Mesodermal cell (in vitro differentiated cells): ENCODE data around the gene CSNK2A1. TPM values are rescaled to one million over a fixed set of nuclear protein-coding genes. Genes with fewer than 3 reads are reported as not detected.
A peak's percentile ranks its signal among the peaks of the same experiment; 100 is the strongest.
"Not testable (repeated sequence)": the region's sequence is repeated elsewhere in the genome, so short reads cannot be mapped to it uniquely, and the experiment has no call there.

ENCODE experiments used
- H3K27ac ChIP-seq: 2 replicates; pipeline ENCODE4 v1.7.0; 2013; ENCODE audit warnings: mild to moderate bottlenecking, low read depth, low read length, moderate library complexity; ENCODE audit not compliant: severe bottlenecking
- H3K36me3 ChIP-seq: 2 replicates; pipeline ENCODE4 v1.7.1; 2013; ENCODE audit warnings: mild to moderate bottlenecking, low read length, moderate library complexity; ENCODE audit not compliant: control insufficient read depth, insufficient read depth
- H3K4me1 ChIP-seq: one replicate; pipeline ENCODE4 v1.7.1; 2013; ENCODE audit warnings: mild to moderate bottlenecking, low read length; ENCODE audit not compliant: insufficient read depth, control insufficient read depth, poor library complexity, severe bottlenecking
- H3K4me3 ChIP-seq: 2 replicates; pipeline ENCODE4 v1.7.0; 2013; ENCODE audit warnings: low read length, control low read depth, mild to moderate bottlenecking; ENCODE audit not compliant: insufficient read depth, poor library complexity, severe bottlenecking; ENCODE audit errors: extremely low read depth
- H3K9me3 ChIP-seq: 2 replicates; pipeline ENCODE4 v1.7.1; 2013; ENCODE audit warnings: mild to moderate bottlenecking, low read length, moderate library complexity; ENCODE audit not compliant: control insufficient read depth
- WGBS, 2 experiments: methylation state at CpG; one replicate each; pipeline ENCODE4 v1.1.5; 2013; ENCODE audit warnings: missing lambda C conversion rate in 2 of 2; ENCODE audit not compliant: insufficient coverage in 2 of 2; 5-methylcytosine and 5-hydroxymethylcytosine counted together
- polyA plus RNA-seq, 2 experiments: library from polyadenylated mRNA; stranded (reverse); fragments of 50-300 nt; gene quantifications; one replicate each; pipeline ENCODE4 v1.2.3, GENCODE V29; 2013

Gene CSNK2A1
- 134 TPM for polyA plus RNA-seq (2013, experiment 1 of 2)
- 129 TPM for polyA plus RNA-seq (2013, experiment 2 of 2)

DNA sequence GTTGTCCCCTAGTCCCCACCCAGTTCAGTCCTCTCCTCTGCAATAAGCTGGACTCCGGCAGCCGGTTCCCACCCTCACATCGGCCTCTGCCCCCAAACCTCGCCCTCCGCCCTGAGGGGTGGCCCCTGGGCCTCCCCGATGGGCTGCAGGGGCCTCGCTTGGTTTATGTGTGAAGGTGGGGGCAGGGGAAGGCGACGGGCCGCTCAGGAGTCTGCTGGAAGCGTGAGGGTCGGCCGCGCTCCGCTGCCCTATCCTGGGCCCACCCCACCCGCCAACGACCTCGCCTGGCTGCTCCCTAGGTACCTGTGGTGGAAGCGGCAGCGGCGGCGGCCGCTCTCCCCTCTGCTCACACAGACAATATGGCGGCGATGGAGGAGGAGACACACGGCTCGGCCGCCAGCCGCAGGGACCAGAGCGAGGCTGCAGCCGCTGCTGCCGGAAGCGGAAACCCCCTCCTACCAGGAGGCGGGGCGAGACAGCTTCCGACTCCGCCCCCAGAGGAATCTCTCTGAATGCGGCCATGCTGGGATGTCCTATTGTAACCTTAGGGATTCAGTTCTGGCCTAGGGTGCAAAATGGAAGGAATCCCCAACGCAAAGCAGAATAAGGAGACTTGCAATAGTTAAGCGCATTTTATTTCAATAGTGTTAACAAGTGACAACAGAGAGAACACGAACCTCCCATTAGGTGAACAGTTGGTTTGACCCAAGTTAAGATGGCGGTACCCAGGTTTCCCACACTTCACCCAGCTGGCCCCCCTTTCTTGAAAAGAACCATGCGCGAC lies at the start of gene CSNK2A1:
Gene CSNK2A1, minus strand, starts transcription at position 422 of the 784 bp plus-strand sequence. CDS start 35,239 bp downstream, outside the sequence.
- Histone ChIP-seq H3K4me1 (no peaks in the 10 kb centered on the region), H3K9me3 (peaks cover 36% of the 10 kb centered on the region), H3K36me3 (peaks cover 37% of the 10 kb centered on the region), H3K4me3 (peak within 1 kb of the TSS; percentile 99), H3K27ac (peak within 1 kb of the TSS; percentile 86)
- WGBS, 2 experiments = 2% methylated on average over 21 to 22 of the region's 44 CpGs

DNA sequence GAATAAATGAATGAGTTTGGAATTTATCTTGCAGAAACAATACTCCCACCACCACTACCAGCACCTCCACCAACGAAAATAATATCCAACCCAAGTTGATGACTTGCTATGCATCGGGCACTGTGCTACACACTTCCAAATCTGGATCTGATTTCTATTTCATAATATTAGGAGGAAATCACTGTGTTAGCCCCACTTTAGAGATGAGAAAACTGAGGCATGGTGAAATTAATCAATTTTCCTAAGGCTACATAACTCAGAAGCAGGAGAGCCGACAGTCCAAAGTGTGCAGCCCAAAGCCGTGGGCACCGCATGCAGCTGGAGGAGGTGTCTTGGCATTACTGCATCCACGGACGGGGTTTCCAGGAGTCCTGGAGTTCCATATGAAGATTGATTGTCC lies 48.9 kb upstream of the CSNK2A1 start:
- Histone ChIP-seq H3K36me3 (no peaks in the 10 kb centered on the region), H3K27ac (no peak overlapping the region), H3K9me3 (no peaks in the 10 kb centered on the region), H3K4me1 (no peaks in the 10 kb centered on the region), H3K4me3 (no peak overlapping the region)
- 94 to 95% methylated on average over 5 of the region's 7 CpGs for WGBS, 2 experiments

- 75 to 79% methylated on average over 4 to 5 of the region's 5 CpGs for WGBS, 2 experiments
- H3K4me3 ChIP-seq = no peak overlapping the region
Observed at GRCh38 chr20:591941-592340, 48.4 kb upstream of the CSNK2A1 start.

GRCh38 chr20:588932-589672 lies 45.5 kb upstream of the CSNK2A1 start:
- Histone ChIP-seq H3K36me3 (no peaks in the 10 kb centered on the region), H3K9me3 (no peaks in the 10 kb centered on the region), H3K4me1 (no peaks in the 10 kb centered on the region), H3K27ac (no peak overlapping the region), H3K4me3 (no peak overlapping the region)
- WGBS, 2 experiments = 92 to 97% methylated on average over 8 to 10 of the region's 10 CpGs

More at GRCh38 chr20:591941-592340, 48.4 kb upstream of the CSNK2A1 start:
- Histone ChIP-seq H3K27ac (no peak overlapping the region), H3K9me3 (no peaks in the 10 kb centered on the region), H3K4me1 (no peaks in the 10 kb centered on the region), H3K36me3 (no peaks in the 10 kb centered on the region)

GRCh38 chr20:588476-588875 lies 44.9 kb upstream of the CSNK2A1 start:
- Histone ChIP-seq H3K27ac (no peak overlapping the region), H3K4me1 (no peaks in the 10 kb centered on the region), H3K4me3 (no peak overlapping the region), H3K9me3 (no peaks in the 10 kb centered on the region), H3K36me3 (no peaks in the 10 kb centered on the region)
- WGBS, 2 experiments = 80% methylated on average over 1 of the region's 3 CpGs; no CpG with 5 or more reads in 1 of the 2 experiments

- Histone ChIP-seq H3K4me3 (no peak overlapping the region), H3K27ac (no peak overlapping the region), H3K36me3 (no peaks in the 10 kb centered on the region), H3K9me3 (no peaks in the 10 kb centered on the region), H3K4me1 (no peaks in the 10 kb centered on the region)
- 78 to 81% methylated on average over 4 to 6 of the region's 7 CpGs for WGBS, 2 experiments
Observed at GRCh38 chr20:584971-585301, 41.3 kb upstream of the CSNK2A1 start.

- Histone ChIP-seq H3K36me3 (no peaks in the 10 kb centered on the region), H3K4me1 (no peaks in the 10 kb centered on the region), H3K9me3 (no peaks in the 10 kb centered on the region), H3K27ac (no peak overlapping the region), H3K4me3 (no peak overlapping the region)
- 76 to 100% methylated on average over 1 to 5 of the region's 8 CpGs for WGBS, 2 experiments
Observed at GRCh38 chr20:584161-584970, 40.8 kb upstream of the CSNK2A1 start.

DNA sequence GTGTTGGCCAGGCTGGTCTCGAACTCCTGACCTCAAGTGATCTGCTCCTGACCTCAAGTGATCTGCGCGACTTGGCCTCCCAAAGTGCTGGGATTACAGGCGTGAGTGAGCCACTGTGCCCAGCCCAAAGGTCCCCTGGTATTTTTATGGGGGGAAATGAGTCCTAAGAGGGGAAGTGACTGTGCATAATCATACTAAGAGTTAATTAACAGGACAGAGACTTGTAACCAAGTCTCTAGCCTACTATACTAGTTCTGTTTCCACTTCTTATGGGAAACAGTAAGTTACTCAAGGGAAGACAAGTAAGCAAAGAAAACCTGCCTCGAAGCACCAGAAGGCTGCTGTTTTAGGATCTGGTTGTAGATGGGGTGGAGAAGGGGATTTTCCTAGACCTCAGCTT lies 38.6 kb upstream of the CSNK2A1 start:
- WGBS, 2 experiments = 92 to 100% methylated on average over 3 to 4 of the region's 5 CpGs

DNA sequence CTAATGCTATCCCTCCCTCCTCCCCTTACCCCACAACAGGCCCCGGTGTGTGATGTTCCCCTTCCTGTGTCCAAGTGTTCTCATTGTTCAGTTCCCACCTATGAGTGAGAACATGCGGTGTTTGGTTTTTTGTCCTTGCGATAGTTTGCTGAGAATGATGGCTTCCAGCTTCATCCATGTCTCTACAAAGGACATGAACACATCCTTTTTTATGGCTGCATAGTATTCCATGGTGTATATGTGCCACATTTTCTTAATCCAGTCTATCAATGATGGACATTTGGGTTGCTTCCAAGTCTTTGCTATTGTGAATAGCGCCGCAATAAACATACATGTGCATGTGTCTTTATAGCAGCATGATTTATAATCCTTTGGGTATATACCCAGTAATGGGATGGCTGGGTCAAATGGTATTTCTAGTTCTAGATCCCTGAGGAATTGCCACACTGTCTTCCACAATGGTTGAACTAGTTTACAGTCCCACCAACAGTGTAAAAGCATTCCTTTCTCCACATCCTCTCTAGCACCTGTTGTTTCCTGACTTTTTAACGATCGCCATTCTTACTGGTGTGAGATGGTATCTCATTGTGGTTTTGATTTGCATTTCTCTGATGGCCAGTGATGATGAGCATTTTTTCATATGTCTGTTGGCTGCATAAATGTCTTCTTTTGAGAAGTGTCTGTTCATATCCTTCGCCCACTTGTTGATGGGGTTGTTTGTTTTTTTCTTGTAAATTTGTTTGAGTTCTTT lies 35.5 kb upstream of the CSNK2A1 start:
- not testable (repeated sequence) for H3K27ac ChIP-seq, H3K9me3 ChIP-seq, H3K36me3 ChIP-seq, H3K4me3 ChIP-seq, H3K4me1 ChIP-seq
- no CpG with 5 or more reads among the region's 8 CpGs for WGBS, 2 experiments

More for the DNA sequence above, 38.6 kb upstream of the CSNK2A1 start:
- H3K4me1 ChIP-seq = no peaks in the 10 kb centered on the region
- no peak overlapping the region for H3K27ac ChIP-seq
- no peaks in the 10 kb centered on the region for H3K36me3 ChIP-seq
- H3K4me3 ChIP-seq = no peak overlapping the region
- no peaks in the 10 kb centered on the region for H3K9me3 ChIP-seq
